ENCODE measurements around the gene ZNF407.

Gene ZNF407

DNA sequence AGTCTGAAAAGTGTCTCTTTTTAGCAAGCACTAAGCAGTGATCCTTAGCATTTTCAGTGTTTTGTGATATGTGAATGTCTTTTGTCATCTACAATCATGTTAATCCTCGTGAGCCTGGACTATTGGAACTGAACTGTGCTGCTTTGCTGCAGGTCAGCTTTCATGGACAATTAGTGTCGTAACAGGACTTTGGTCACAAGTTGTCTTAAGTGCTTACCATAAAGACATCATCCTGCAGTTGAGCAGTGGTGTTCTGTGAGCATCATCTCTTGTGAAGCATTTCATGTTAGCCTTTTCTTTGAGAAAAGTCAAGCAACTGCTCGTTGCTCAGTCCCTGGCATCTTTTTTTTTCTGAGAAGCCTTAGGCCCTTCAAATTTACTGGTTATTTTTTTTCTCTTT is 135.9 kb downstream of the ZNF407 start:
- no peak for DNase-seq

DNA sequence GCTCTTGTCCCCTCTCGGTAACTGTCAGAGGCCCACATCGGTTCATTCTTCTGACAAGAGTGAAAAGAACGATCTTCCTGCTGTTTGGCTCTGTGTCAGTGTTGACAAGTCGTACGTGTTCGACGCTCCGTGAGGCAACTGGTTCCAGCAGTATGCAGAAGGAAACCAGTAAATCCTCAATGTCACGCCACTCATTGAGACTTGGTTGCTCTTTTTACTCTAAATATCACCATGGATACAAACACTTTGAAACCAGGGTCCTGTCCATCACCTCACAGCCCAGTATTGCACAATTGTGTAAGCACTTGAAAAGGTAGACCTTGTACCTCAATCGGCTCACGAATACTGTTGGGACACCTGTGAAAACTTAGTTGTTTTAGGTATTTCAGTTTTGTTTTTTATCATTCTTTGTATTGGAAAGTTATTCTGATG is 136.4 kb downstream of the ZNF407 start:
- DNase-seq = no peak

DNA sequence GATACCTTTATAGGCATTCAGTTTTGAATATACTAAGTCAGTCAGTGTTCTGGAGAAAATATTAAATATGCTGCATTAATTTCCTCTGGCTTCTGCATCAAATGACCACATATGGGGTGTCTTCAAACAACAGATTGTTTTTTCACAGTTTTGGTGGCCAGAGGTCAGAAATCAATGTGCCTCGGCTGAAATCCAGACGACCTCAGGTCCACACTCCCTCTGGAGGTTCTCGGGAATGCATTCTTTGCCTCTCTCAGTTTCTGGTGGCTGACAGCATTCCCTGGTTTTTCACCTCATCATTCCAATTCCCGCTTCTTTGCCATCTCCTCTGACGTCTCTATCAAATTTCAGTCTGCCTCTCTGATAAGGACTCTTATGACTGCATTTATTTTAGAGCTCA is 142.3 kb downstream of the ZNF407 start:
- DNase-seq = no peak

DNA sequence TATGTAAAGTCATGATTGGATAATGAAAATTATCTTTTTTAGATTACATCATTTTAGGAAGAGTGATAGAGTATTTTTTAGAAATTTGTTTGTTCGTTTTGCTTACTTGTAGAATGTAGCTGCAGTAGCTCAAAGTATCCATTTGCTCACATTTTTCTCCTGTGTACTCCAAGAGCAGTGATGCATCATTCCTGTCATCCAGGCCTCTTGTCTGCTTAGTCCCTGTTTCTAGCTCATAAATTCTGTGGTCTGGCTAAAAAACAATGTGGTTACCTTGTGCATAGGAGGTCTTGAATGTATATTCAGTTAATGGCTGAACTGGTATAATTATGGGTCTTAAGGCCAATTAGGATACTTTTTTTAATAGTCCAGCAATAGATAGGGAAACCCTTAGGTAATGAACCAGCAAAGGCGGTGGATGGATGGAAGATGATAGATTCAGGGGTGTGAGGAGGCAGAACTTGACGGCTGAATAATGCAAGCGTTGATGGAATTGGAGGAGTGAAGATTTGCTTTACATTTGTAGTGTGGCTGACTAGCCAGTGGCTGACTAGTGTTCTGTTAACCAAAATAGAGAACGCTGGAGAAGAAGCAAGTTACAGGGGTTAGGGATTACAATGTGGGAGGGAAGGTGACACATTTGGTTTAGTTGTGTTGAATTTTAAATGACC is 145.0 kb downstream of the ZNF407 start:
- DNase-seq = no peak

DNA sequence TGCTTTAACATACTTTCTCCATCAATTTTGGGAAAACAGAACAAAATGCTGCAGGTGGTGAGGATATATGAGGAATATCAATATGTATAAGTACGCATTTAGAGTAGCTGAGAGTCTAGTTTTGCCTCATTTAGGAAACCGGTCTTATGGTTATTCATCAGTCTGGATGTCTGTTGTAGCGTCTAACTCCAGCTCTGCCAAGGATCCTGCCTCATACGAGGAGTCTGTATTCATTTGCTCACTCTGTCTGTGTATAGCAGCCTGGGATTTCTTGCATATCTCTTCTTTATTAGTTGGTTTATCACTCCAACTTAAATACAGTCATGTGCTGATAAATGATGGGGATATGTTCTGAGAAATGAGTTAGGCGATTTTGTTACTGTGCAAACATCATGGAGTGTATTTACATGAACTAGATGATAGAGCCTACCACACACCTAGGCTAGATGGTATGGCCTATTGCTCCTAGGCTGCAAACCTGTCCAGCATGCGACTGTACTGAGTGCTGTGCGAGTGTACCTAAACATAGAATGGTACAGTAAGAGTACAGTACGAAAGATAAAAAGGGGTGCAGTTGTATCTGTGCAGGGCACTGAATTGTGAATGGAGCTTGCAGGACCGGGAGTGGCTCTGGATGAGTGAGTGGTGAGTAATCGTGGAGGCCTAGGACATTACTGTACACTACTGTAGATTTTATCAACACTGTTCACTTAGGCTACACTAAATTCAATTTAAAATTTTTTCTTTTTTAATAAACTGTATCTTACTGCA is 148.1 kb downstream of the ZNF407 start:
- no peak for DNase-seq

DNA sequence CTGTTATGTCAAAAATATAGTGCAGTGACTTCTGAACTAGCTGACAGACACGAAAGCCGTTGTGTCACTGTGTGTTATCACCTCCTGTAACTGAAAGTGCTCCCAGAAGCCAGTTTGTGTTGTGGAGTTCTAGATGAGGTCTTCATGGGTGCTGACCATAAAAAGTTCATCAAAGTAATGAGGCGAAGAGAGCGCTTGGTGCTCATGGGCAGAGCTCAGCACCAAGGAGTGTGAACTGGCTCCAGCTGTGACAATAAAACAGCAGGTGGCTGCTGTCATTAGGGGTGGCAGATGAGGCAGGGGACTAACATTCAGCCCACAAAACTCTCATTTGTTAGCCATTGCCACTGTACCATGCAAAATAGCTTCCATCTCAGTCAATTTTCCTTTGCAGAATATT is 151.1 kb downstream of the ZNF407 start:
- no peak for DNase-seq

DNA sequence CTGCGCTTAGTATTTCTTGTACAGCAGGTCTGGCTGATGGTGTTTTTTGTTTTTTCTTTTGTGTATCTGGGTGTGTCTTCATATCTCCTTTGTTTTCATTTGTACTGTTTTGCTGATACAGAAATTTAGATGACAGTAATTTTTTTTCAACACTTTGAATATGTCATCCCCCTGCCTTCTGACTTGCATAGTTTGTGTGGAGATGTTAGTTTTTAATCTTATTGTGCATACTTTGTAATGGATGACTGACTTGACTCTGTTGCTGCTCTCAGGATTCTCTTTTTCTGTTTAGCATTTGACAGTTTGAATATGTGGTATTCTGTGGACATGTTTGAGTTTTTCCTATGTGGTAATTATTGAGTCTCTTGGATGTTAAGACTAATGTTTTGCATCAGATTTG is 161.3 kb downstream of the ZNF407 start:
- DNase-seq = no peak

DNA sequence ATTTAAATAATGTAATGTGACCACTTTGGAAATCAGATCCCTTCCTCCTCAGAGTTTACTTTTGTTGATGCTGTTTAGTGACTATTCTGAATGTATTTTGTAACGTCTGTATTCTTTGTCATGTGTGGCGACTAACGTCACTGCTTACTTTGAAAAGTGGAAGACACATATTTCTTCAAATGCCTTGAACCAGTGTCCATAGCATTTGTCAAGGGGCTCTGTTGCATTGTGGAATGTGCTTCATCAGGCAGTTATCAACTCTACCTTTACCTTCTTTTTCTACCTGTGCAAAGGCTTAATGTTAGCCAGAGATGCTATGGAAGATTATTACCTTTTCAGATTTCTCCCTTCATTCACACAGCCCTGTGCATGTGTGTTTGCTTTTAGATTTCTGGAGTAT is 162.4 kb downstream of the ZNF407 start:
- no peak for DNase-seq

DNA sequence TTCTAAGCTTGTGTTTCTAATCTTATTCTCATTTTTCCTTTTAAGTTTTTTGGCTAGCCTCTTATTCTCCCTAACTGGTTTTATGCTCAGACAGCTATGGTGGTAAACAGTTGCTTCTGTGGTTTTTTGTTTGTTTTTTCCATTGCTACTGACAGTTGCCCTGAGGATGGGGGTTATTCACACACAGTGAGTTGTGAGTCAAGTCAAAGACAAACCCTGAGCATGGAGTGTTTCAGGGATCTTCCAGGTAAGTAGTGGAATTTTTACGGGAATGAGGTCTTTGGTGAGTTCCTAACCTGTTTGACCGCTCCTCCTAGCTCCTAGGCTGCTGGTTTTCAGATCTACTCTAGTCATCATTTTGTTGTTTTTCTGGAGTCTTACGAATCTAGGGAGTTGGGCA is 162.8 kb downstream of the ZNF407 start:
- DNase-seq = no peak

DNA sequence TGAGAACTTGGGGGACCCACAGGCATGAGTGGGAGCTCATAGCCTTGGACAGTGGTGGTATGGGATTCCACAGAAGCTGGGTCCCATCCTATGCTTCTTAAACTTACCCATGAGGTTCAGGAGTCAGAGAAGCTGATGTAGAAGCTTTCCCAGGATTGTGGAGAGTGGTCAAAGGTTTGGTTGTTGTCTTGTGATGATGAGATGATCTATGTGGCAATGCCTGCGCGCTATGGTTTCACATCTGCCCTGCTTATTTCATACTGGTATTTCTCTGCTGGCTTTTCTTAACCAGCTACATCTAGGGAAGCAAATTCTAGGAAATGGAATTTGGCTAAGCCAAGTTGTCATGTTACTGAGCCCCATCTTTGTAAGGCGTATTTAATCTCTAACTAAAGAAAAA is 168.6 kb downstream of the ZNF407 start:
- no peak for DNase-seq

DNA sequence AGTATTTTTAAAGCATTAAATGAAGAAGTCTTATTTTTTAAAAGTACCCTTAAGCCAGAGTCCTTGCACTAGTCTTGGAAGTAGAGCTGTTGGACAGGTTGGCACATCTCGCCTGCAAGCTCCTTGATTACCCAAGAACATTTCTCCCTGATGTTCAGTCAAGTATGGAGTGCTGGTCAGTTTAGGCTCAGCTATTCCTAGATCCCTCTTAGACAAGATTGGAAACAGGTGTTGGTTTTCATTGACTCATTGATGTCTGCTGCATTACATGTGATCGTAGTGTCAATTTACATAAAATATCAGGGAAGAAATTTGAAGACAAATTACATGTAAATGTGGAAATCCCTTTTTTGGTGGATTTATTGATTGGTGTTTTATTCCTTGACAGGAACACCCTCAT is 170.4 kb downstream of the ZNF407 start:
- DNase-seq = no peak

DNA sequence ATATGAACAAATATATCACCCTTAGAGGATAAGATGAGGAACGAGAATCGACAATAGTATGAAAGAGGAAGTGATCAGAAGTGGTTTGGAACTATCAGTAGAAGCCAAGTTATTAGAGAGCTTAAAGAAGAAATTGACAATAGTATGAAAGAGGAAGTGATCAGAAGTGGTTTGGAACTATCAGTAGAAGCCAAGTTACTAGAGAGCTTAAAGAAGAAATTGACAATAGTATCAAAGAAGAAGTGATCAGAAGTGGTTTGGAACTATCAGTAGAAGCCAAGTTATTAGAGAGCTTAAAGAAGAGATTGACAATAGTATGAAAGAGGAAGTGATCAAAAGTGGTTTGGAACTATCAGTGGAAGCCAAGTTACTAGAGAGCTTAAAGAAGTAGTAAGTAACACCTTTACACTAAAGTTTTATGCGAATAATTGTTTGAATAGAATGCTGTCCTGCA is 175.5 kb downstream of the ZNF407 start:
- no peak for DNase-seq

DNA sequence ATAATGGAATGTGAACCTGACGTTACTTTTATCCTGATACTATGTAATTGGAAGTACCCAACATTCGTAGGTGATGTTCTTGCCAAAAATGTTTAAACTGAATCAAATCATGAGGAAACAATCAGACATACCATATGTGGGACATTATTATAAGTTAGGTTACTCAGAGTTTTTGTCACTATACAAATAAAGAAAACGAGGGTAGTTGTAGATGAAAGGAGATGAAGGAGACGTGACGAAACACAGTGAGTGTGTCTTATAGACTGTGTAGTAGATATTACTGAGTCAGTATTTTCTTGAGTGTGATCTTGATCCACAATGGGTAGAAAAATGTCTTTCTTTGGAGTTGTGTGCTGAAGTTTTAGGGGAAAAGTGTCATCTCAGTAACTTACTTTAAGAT is 176.8 kb downstream of the ZNF407 start:
- DNase-seq = no peak

DNA sequence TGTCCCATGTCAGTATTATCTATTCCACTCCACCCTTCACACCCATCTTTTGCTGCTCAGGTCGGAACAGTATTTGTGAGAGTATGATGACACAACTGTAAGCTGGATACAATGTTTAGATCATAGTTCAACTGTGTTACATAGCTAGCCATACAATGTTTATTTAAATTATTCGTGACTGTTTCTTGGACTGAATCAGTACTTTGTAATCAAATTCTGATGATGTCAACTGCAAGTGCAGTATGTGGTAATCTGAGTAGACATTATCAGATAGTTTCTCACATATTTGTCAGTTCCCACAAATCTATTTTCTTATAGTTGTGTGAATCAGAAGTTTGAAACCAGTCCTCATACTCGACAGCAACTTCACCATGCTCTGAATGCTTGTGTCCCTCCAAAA is 177.6 kb downstream of the ZNF407 start:
- no peak for DNase-seq

DNA sequence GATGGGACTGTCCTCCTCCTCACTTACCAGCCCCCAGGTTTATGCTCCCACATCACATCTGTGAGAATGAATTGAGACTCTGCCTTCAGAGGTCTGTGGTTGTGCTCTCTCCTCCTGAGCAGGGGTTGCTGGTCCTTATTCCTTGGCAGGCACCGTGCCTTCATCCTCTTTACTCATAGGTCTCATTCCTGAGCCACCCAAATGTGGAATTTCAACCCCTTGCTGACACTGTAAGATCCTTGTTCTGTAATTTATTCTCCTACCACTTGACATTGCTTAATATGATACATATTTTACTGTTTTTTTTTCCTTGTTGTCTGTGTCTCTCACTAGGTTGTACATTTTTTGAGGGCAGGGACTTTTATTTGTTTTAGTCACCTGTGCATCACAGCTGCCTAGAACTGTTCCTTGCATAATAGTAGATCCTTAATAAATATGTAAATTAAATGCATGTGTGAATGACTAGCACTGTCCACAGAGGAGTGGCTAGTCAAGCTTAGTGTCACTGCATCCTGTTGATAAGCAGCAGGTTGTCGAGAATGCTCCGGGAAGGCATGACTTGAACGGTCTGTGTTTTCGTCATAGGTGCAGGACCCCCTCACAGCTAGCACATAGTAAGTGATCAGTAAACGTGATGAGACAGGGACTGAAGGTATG is 180.6 kb downstream of the ZNF407 start:
- DNase-seq = no peak

DNA sequence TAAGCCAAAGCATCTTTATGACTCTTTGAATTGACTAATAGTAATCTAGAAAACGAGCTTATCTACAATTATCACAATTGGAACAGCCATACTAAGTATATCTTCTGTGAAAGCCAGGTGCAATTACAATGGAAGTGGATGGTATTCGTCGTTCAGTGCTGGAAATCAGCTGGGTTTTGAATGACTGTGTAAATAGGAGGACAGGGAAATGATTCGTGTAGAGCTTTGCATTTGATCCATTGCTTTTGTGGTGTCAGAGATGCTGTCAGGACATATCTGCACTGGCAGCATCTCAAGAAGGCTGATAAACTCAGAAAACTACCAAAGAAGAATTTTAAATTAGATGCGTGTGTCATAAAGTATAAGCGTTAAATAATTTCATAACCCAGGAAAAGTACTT is 187.1 kb downstream of the ZNF407 start:
- DNase-seq = no peak

DNA sequence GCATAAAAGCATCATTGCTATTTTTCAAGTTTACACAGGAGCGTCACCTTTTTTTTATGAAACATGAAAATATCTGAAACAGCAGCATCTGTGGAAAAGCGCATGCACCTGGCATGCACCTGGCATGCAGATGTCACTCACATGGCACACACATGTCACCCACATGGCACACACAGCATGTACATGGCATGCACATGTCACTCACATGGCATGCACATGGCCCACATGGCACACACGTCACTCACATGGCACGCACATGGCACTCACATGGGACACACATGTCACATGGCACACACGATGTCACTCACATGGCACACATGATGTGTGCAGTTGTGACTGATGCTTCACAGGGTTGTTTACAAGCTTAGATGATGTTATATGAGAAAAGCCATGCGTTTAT is 188.0 kb downstream of the ZNF407 start:
- DNase-seq = no peak

DNA sequence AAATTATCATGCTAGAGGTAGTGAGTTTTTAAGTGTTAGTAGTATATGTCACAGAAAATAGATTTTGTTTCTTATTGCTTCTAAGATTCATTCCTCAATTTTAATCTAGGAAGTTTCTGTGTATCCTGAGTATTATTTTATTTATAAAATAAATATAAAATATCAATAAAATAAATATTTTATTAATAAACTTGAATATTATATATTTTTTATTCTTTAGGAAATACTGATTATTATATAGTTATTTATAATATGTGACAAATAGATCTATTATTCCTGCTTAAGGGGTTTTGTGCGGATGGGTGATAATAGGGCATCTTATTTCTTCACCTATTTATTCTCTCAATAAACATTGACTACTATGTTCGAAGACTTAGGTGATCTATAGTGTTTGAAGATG is 191.0 kb downstream of the ZNF407 start:
- no peak for DNase-seq

DNA sequence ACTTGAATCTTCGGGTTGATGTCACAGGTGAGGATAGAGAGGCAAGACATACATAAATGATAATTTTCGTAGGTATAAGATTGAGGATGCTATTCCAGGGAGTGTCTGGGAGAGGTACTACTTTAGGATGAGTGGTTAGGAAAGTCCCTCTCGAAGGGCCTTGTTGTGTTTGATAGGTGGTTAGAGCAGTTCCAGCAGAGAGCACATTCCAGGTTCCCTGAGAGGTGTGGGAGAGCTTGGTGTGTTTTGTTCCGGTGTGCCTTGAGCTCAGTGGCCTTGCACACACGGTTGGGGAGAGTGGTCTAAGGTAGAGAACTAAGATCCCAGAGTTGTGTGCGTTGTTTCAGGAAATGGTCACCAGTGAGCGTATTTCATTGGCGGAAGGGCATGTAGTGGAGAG is 191.4 kb downstream of the ZNF407 start:
- DNase-seq = no peak

DNA sequence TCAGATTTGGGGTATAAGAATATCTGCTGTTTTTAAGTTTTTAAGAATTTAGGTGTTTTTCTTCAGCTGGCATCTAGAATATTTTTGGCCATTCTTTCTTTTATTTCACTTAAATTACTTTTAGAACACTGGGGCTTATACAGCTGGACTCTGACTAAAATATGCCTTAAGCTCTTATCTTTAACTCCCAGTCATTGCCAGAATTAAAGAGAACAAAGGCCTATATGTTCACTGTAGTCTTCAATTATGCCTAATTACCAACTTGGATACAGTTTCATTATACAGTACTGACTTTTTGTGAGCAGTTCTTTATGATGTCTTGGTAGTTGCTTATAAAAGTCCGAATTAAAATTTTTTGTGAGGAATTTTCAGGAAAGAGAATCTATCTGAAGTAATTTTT is 192.8 kb downstream of the ZNF407 start:
- no peak for DNase-seq

DNA sequence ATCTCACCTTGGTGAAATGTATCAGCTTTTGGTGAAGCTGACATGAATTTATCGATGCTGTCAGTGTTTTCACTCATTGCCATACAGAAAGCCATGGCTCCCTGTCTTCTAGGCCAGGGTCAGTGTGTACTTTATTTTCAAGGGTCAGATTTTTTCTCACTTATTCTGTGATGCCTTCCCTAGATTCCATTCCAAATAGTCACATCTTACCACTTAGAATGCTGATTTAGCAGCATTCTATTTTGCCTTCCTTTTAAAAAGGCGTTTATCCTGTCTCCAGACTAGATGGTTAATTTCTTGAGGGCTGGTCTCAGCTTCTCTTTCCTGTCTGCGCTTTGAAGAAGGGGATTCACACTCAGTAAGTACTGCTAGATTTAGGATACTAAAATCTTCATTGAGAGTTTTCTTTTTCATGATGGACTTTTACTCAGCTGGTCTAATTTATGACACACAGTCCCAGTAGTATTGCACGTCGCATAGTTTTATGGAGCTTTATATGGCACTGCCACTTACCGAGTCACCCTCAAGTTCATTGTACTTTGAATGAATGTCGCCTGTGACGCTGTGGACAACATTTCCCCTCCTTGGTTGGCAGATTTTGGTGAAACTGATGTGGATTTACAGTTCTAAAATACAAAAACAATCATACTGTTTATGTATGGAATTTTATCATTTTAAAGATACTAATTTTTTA is 194.0 kb downstream of the ZNF407 start:
- DNase-seq = no peak

DNA sequence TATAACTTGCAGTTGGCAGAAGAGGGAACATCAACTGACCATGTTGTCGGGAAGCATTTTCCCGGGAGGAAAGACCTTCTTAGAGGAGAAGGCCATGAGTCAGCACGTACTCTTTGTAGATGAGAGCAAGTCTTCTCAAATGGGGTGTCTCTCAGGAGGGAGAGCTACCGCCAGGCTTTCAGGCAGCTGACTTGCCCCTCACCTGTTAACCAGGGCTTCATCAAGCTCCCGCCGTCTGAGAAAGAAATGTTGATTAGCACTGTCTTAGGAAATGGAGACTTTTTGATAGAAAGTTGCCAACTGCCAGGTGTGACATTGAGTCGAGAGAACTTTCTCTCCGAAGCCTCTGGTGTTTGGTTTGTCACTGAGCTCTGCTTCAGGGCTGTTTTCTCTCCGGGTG is 196.1 kb downstream of the ZNF407 start:
- DNase-seq = no peak

DNA sequence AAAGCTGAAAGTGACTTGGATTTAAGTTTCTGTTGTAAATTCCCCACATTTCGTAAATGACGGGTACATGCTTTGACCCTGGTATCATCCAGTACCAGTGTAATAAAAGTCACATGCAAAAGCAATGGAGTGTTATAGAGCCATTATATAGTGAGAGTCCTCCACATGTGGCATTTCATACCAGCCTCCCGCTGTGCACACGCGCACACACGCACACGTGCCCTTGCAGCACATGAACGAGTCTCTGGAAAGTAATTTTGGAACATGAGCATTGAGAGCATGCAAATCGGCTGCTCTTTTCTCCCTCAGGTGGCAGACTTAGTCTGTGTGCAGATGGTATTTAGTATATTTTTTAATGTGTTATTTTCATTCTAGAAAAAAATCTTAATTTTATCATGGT is 198.1 kb downstream of the ZNF407 start:
- DNase-seq = no peak

DNA sequence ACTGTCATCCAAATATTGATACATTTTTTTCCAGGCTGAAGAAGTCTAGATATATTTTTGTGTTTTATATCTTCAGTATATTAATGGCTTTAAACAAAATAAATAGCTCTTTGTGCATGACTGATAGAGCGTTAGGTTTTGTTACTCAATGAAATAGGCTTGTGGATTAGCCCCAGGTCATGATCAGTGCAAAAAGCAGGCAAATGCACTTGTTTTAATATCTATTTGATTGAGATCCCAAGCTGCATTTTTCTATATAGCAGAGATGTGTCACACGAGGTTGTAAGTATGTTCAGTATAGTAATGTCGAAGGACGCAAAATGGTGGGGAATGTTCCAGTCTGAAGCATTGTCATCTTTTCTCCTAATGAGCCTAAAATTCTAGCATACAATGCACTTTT is 198.5 kb downstream of the ZNF407 start:
- DNase-seq = no peak
